GM19324 (cell line): ENCODE results near the gene RSBN1L.
A peak's percentile ranks its signal among the peaks of the same experiment; 100 is the strongest.
"Not testable (repeated sequence)": the region's sequence is repeated elsewhere in the genome, so short reads cannot be mapped to it uniquely, and the experiment has no call there.

ENCODE experiments used
- ATAC-seq: cut with Tn5 transposase; IDR thresholded peaks from one replicate; pipeline ENCODE4 v1.9.1; 2021; ENCODE audit warnings: mild to moderate bottlenecking, moderate library complexity; ENCODE audit not compliant: unreplicated experiment, low FRiP score

RSBN1L gene

DNA sequence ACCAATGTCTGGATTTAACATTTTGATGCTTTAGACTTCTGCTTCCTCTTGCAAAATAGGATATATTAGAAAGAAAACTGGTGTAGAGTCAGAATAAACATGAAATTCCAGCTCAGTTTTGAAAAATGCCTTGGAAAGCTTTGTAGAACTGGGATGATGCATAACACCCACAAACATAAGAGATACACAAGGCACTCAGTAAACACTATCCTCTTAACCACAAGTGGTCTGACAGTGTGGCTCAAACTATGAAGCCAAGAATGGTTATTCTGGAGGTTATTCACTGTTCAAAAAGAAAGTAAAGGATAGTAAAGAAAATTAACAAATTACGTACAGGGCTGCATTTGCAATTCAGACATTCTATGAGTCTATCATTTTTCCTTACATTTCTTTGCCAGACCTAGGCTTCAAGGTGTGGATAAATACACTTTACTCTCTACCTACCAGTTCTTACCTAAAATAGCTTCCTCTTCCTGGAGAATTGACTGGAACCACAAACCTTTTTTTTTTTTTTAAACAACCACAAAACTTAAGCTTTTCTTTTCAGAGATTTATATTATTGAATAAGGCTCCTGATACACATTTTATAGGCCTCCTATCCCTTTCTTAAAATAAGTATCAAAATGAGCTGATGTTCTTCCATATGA lies 9.0 kb upstream of the RSBN1L start:
- no peak for ATAC-seq

DNA sequence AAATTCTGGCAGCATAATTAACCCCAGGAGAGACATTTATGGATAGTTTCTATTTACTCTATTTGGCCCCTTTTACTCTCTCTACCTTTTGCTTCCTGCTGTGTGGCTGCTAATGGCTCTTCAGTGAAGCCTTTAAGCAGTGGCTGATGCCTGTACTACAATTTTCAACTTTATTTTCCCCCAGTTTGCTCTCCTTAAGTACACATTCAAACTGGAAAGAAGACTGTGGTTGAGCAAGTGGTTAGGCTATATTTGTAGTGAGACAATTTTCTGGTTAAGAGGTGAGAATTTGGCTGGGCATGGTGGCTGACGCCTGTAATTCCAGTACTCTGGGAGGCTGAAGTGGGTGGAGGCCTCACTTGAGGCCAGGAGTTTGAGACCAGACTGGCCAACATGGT lies 8.5 kb upstream of the RSBN1L start:
- ATAC-seq: no peak

DNA sequence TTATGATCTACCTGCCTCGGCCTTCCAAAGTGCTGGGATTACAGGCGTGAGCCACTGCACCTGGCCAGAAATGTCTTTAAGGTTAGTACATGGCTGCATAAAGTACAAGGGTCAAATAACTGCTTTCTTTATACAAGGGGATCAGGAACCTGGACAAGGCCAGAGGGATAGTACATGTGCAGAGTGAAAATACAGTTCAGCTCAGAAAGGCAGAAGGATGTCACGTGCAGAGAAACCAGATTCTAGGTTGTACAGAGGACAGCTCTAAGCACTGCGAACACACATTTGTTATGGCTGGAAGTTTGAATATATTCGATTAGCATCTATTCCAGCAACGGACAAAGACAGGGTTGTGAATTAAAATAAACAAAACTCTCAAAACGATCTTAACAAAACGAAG lies 6.0 kb upstream of the RSBN1L start:
- no peak for ATAC-seq

DNA sequence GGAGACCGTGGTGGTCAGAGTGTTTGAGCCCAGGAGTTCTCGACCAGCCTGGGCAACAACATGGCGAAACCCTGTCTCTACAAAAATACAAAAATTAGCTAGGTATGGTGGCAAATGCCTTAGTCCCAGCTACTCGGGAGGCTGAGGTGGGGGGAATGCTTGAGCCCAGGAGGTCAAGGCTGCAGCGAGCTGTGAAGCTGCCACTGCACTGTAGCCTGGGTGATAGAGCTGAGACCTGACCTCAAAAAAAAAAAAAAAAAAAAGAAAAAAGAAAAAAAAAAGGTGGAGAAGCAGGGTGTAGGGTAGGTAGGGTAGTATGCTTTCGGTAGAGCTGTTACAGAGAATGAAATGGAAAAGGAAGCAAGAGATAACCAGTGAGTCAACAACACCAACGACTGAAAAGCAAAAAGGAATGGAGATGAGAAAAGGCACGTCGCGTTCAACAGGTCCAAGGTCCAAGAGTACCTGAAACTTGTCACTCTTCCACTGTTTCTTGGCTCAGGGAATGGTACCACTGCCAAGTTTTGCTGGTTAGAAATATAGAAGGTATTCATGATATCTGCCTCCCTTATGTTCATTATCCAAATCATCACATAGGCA lies 4.3 kb upstream of the RSBN1L start:
- no peak for ATAC-seq

DNA sequence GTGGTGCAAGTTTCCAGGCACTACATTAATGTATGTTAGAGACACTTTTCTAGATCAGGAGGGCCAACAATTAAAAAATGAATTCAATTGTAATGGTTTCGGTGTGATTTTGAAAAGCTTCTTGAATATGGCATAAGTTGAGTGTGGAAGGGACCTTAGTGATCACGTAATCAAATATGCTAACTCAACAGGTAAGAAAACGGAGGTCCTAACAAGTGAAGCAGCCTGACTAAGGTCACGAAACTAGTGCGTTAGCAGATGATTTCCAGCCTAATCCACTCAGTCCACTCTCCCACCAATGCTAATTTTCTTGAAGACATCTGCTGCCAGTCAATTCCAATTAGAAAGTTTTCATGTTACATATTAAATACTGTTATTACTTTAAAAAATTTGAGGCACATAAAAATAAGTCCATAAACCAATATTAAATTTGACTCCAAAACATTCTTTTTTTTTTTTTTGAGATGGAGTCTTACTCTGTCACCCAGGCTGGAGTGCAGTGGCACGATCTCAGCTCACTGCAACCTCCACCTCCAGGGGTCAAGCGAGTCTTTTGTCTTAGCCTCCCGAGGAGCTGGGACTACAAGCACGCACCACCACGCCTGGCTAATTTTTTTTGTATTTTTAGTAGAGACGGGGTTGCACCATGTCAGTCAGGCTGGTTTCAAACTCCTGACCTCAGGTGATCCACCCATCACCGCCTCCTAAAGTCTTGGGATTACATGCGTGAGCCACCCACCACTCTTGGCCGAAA lies 2.3 kb upstream of the RSBN1L start:
- ATAC-seq: no peak

GRCh38 chr7:77696643-77697534 lies 630 bp downstream of the RSBN1L start:
- ATAC-seq: peak; percentile 33

DNA sequence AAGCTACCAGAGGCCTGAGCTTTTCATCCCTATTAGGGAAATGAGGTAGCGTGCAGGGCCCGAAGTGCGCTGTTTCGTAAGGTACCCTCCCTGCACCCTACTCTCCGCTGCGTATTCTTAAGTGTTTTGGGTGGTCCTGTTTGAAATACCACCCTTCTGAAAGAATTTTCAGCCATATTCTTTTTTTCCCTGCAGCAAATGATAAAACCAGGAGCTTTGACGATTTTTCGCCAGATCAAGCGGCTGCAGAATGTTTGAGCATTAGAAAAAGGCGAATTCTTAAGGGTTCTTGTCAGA lies 1.2 kb downstream of the RSBN1L start:
- ATAC-seq: no peak

- no peak for ATAC-seq
These were observed 1.9 kb downstream of the RSBN1L start for GRCh38 chr7:77698042-77698625.

DNA sequence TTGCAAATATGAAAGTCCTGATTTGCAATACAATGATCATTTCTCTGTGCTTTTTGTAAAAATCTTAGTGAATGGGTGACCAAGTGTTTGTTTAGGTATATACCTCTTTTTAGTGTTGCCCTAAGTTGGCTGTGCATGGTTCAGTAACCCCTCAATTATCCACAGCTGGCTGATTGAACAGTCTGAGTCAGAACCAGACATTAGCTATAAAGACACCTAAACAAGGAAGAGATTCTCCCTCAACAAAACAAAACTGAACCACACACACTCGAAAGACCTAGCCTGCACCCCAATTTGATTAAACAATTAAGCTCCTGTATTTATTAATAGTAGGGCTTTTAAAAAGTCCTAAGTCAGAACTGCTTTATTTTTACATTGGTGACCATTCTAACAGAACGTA lies 2.8 kb downstream of the RSBN1L start:
- ATAC-seq: no peak

GRCh38 chr7:77702513-77702912 lies 6.3 kb downstream of the RSBN1L start:
- no peak for ATAC-seq

DNA sequence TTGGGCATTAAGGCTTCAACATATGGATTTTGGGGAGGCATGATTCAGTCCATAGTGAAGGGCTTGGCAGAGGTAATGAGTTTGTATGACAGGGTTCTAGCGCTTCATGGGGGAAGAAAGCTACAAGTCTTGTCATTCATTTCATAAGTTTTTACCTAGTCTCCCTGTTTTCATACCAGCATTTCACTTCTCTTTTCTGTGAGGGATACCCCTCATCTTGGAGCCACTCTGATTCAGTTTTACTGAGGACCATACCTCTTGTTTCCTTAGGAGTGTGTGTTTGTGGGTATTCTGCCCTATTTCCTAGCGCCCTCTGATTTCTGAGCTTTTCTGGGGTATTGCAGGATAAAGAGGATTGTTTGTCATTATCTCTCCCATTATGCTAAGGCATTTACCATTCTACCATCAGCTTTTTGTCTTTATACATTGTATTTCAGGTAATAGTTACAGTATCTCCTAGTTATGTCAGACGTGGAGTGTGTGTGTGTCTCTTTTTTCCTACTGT lies 6.8 kb downstream of the RSBN1L start:
- no peak for ATAC-seq

DNA sequence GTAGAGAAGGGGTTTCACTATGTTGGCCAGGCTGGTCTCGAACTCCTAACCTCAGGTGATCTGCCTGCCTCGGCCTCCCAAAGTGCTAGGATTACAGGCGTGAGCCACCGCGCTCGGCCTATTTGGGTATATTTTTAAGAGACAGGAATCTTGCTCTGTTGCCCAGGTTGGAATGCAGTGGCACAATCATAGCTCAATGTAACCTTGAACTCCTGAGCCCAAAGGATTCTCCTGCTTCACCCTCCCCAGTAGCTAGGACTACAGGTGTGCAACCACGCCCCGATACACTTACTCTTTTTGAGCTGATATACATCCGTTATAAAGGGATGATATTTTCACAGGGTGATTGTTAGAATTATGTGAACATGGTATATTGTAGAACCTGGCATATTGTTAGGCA lies 7.4 kb downstream of the RSBN1L start:
- ATAC-seq: not testable (repeated sequence)

DNA sequence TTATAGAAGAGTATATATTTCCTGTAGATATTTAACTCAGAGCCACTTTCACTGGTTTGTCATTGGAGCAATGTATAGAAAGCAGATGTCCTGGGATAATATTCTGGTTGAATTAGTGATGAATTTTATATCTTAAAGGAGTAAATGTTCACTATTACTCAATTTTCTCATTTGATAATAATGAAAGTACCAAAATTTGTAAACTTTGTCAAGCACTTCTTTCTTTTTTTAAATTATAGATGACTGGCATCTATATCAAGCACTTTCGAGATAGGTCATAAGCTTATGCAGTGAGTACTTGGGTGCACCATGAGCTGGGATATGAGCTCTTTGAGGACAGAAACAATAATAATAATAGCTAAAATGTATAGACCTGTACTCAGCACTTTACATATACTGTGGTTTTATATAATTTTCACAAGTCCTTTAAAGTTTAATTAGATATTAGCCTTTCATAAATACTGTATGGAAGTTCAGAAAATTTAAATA lies 11.3 kb downstream of the RSBN1L start:
- ATAC-seq: no peak

DNA sequence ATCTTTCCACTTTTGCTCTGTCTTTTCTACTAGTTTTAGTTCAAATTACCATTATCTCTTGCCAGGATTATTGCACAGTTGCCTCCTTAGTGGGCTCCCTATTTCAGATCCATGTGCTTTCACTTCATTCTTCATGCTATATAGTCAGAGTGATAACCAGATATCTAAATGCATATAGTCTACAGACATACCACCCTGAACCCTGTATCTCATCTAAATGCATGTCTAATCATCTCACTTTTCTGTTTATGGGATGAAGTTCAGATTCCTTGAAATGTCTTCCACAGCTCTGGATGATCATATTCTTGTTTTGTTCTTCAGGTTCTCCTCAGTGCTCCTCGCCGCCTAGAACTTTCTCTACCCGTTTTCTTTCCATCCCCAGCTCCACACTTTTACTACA lies 13.8 kb downstream of the RSBN1L start:
- no peak for ATAC-seq

- ATAC-seq: no peak
These were observed 14.6 kb downstream of the RSBN1L start for GRCh38 chr7:77710861-77711260.

GRCh38 chr7:77714195-77714594 lies 17.9 kb downstream of the RSBN1L start:
- no peak for ATAC-seq

- ATAC-seq: not testable (repeated sequence)
These were observed 18.7 kb downstream of the RSBN1L start for GRCh38 chr7:77714931-77715330.

GRCh38 chr7:77716804-77717203 lies 20.5 kb downstream of the RSBN1L start:
- no peak for ATAC-seq

DNA sequence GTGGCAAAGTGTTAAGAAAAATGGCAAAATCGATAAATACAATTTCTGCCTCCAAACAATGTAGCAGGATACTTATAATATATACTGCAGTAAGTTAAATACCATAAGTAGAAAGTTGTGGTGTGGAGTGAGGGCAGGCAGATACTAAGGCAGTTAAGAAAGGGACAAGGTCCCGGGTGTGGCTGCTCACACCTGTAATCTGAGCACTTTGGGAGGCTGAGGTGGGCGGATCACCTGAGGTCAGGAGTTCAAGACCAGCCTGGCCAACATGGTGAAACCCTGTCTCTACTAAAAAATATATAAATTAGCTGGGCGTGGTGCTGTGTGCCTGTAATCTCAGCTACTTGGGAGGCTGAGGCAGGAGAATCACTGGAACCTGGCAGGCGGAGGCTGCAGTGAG lies 21.3 kb downstream of the RSBN1L start:
- not testable (repeated sequence) for ATAC-seq

GRCh38 chr7:77727527-77727926 lies 31.3 kb downstream of the RSBN1L start:
- no peak for ATAC-seq
